ENCODE measurements around the gene REEP1. TPM values are rescaled to one million over a fixed set of nuclear protein-coding genes. Genes with fewer than 3 reads are reported as not detected.

The REEP1 gene
- total and polyA plus RNA-seq, 2 of the 13 experiments (the other 11 are each of a cell fraction or from before 2014, with no cell fraction given): 0.27 TPM; not detected in 1

- peak; percentile 85 for TF ChIP-seq UBTF (CRISPR knock-in tag; IDR thresholded peaks at IDR 0.05)
- TF ChIP-seq NR2F2 (IDR thresholded peaks at IDR 0.05; ENCODE audit: borderline replicate concordance, low read depth): peak; percentile 64; the same call in 1 of the 2 replicates
- TF ChIP-seq MTA3 (CRISPR knock-in tag; IDR thresholded peaks at IDR 0.05): 0 out of 2 replicates have a peak, but pooled peaks have one; percentile 86
- peak; percentile 80; the same call in 1 of the 2 replicates for TF ChIP-seq ZNF713 (CRISPR knock-in tag; IDR thresholded peaks at IDR 0.05)
- TF ChIP-seq HNRNPLL (IDR thresholded peaks at IDR 0.05; ENCODE audit: low read depth, low read length, poor library complexity, severe bottlenecking): peak; percentile 96
- TF ChIP-seq SMAD9 (CRISPR knock-in tag; IDR thresholded peaks at IDR 0.05): peak; percentile 96
- 0 out of 2 replicates have a peak, but pooled peaks have one; percentile 75 for TF ChIP-seq ZNF256 (CRISPR knock-in tag; conservative IDR thresholded peaks at IDR 0.05)
- TF ChIP-seq, protein P1, sequence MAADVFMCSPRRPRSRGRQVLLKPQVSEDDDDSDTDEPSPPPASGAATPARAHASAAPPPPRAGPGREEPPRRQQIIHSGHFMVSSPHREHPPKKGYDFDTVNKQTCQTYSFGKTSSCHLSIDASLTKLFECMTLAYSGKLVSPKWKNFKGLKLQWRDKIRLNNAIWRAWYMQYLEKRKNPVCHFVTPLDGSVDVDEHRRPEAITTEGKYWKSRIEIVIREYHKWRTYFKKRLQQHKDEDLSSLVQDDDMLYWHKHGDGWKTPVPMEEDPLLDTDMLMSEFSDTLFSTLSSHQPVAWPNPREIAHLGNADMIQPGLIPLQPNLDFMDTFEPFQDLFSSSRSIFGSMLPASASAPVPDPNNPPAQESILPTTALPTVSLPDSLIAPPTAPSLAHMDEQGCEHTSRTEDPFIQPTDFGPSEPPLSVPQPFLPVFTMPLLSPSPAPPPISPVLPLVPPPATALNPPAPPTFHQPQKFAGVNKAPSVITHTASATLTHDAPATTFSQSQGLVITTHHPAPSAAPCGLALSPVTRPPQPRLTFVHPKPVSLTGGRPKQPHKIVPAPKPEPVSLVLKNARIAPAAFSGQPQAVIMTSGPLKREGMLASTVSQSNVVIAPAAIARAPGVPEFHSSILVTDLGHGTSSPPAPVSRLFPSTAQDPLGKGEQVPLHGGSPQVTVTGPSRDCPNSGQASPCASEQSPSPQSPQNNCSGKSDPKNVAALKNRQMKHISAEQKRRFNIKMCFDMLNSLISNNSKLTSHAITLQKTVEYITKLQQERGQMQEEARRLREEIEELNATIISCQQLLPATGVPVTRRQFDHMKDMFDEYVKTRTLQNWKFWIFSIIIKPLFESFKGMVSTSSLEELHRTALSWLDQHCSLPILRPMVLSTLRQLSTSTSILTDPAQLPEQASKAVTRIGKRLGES (CRISPR knock-in tag; IDR thresholded peaks at IDR 0.05; ENCODE audit: borderline replicate concordance): peak; percentile 80; the same call in 1 of the 2 replicates
- no peak; the same call in 1 of the 2 replicates for TF ChIP-seq KDM4B (CRISPR knock-in tag; IDR thresholded peaks at IDR 0.05)
- TF ChIP-seq, protein P2, sequence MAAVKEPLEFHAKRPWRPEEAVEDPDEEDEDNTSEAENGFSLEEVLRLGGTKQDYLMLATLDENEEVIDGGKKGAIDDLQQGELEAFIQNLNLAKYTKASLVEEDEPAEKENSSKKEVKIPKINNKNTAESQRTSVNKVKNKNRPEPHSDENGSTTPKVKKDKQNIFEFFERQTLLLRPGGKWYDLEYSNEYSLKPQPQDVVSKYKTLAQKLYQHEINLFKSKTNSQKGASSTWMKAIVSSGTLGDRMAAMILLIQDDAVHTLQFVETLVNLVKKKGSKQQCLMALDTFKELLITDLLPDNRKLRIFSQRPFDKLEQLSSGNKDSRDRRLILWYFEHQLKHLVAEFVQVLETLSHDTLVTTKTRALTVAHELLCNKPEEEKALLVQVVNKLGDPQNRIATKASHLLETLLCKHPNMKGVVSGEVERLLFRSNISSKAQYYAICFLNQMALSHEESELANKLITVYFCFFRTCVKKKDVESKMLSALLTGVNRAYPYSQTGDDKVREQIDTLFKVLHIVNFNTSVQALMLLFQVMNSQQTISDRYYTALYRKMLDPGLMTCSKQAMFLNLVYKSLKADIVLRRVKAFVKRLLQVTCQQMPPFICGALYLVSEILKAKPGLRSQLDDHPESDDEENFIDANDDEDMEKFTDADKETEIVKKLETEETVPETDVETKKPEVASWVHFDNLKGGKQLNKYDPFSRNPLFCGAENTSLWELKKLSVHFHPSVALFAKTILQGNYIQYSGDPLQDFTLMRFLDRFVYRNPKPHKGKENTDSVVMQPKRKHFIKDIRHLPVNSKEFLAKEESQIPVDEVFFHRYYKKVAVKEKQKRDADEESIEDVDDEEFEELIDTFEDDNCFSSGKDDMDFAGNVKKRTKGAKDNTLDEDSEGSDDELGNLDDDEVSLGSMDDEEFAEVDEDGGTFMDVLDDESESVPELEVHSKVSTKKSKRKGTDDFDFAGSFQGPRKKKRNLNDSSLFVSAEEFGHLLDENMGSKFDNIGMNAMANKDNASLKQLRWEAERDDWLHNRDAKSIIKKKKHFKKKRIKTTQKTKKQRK (IDR thresholded peaks at IDR 0.05; ENCODE audit: low read length): no peak
- peak; percentile 89; the same call in 1 of the 2 replicates for TF ChIP-seq SMAD1 (CRISPR knock-in tag; IDR thresholded peaks at IDR 0.05; ENCODE audit: borderline replicate concordance, low read depth)
- TF ChIP-seq RXRB (CRISPR knock-in tag; IDR thresholded peaks at IDR 0.05; ENCODE audit: borderline replicate concordance): peak; percentile 89; the same call in 1 of the 2 replicates
- peak; percentile 23; the same call in 1 of the 2 replicates for TF ChIP-seq GZF1 (CRISPR knock-in tag; IDR thresholded peaks at IDR 0.05)
- TF ChIP-seq PBX2 (CRISPR knock-in tag; IDR thresholded peaks at IDR 0.05): no peak
- 0 out of 2 replicates have a peak, but pooled peaks have one; percentile 74 for TF ChIP-seq ZNF329 (CRISPR knock-in tag; IDR thresholded peaks at IDR 0.05; ENCODE audit: low read depth)
- TF ChIP-seq ZGPAT (CRISPR knock-in tag; IDR thresholded peaks at IDR 0.05): peak; percentile 96
- TF ChIP-seq ZNF75D (CRISPR knock-in tag; IDR thresholded peaks at IDR 0.05; ENCODE audit: borderline replicate concordance): no peak
These were observed 142.2 kb downstream of the REEP1 start, which contains the start of gene IMMT (continued) for GRCh38 chr2:86195055-86195807.
